ENCODE measurements around the gene ENOX2. TPM values are rescaled to one million over a fixed set of nuclear protein-coding genes. Genes with fewer than 3 reads are reported as not detected.

The ENOX2 gene
- total RNA-seq, 1 donor = 6.1 TPM

- no peak overlapping the region for H3K4me3 ChIP-seq (ENCODE audit: low read length)
- no peaks in the 10 kb centered on the region for H3K4me1 ChIP-seq (ENCODE audit: insufficient read depth, low read length)
These were observed 45.8 kb downstream of the ENOX2 start for GRCh38 chrX:130857207-130857606.

GRCh38 chrX:130851569-130851968 lies 51.4 kb downstream of the ENOX2 start:
- no peaks in the 10 kb centered on the region for H3K4me1 ChIP-seq (ENCODE audit: insufficient read depth, low read length)
- no peaks in the 10 kb centered on the region for H3K27me3 ChIP-seq (ENCODE audit: insufficient read depth, low read length)
- no peaks in the 10 kb centered on the region for H3K9me3 ChIP-seq (ENCODE audit: low read depth, low read length)
- no peak overlapping the region for H3K4me3 ChIP-seq (ENCODE audit: low read length)

More at GRCh38 chrX:130857207-130857606, 45.8 kb downstream of the ENOX2 start:
- no peaks in the 10 kb centered on the region for H3K9me3 ChIP-seq (ENCODE audit: low read depth, low read length)
- H3K27me3 ChIP-seq (ENCODE audit: insufficient read depth, low read length) = no peaks in the 10 kb centered on the region

GRCh38 chrX:130848763-130849162 lies 54.2 kb downstream of the ENOX2 start:
- Histone ChIP-seq H3K27me3 (ENCODE audit: insufficient read depth, low read length) (no peaks in the 10 kb centered on the region), H3K4me3 (ENCODE audit: low read length) (no peak overlapping the region), H3K4me1 (ENCODE audit: insufficient read depth, low read length) (no peaks in the 10 kb centered on the region), H3K9me3 (ENCODE audit: low read depth, low read length) (no peaks in the 10 kb centered on the region)

GRCh38 chrX:130846746-130847145 lies 56.3 kb downstream of the ENOX2 start:
- no peak overlapping the region for H3K4me3 ChIP-seq (ENCODE audit: low read length)
- H3K4me1 ChIP-seq (ENCODE audit: insufficient read depth, low read length) = no peaks in the 10 kb centered on the region
- H3K27me3 ChIP-seq (ENCODE audit: insufficient read depth, low read length) = no peaks in the 10 kb centered on the region
- H3K9me3 ChIP-seq (ENCODE audit: low read depth, low read length) = no peaks in the 10 kb centered on the region

- no peaks in the 10 kb centered on the region for H3K27me3 ChIP-seq (ENCODE audit: insufficient read depth, low read length)
- no peaks in the 10 kb centered on the region for H3K4me1 ChIP-seq (ENCODE audit: insufficient read depth, low read length)
- H3K4me3 ChIP-seq (ENCODE audit: low read length) = no peak overlapping the region
- no peaks in the 10 kb centered on the region for H3K9me3 ChIP-seq (ENCODE audit: low read depth, low read length)
These were observed 61.2 kb downstream of the ENOX2 start for GRCh38 chrX:130841776-130842175.

GRCh38 chrX:130840345-130840744 lies 62.7 kb downstream of the ENOX2 start:
- no peaks in the 10 kb centered on the region for H3K4me1 ChIP-seq (ENCODE audit: insufficient read depth, low read length)
- H3K9me3 ChIP-seq (ENCODE audit: low read depth, low read length) = no peaks in the 10 kb centered on the region
- H3K27me3 ChIP-seq (ENCODE audit: insufficient read depth, low read length) = no peaks in the 10 kb centered on the region
- H3K4me3 ChIP-seq (ENCODE audit: low read length) = no peak overlapping the region

GRCh38 chrX:130836447-130836846 lies 66.6 kb downstream of the ENOX2 start:
- H3K9me3 ChIP-seq (ENCODE audit: low read depth, low read length) = no peaks in the 10 kb centered on the region
- H3K4me3 ChIP-seq (ENCODE audit: low read length) = no peak overlapping the region
- H3K4me1 ChIP-seq (ENCODE audit: insufficient read depth, low read length) = peaks cover 28% of the 10 kb centered on the region
- no peaks in the 10 kb centered on the region for H3K27me3 ChIP-seq (ENCODE audit: insufficient read depth, low read length)

- Histone ChIP-seq H3K4me1 (ENCODE audit: insufficient read depth, low read length) (peaks cover 44% of the 10 kb centered on the region), H3K27me3 (ENCODE audit: insufficient read depth, low read length) (no peaks in the 10 kb centered on the region), H3K9me3 (ENCODE audit: low read depth, low read length) (no peaks in the 10 kb centered on the region), H3K4me3 (ENCODE audit: low read length) (no peak overlapping the region)
These were observed 68.2 kb downstream of the ENOX2 start for GRCh38 chrX:130834830-130835229.

GRCh38 chrX:130834149-130834548 lies 68.9 kb downstream of the ENOX2 start:
- H3K4me3 ChIP-seq (ENCODE audit: low read length) = no peak overlapping the region
- no peaks in the 10 kb centered on the region for H3K27me3 ChIP-seq (ENCODE audit: insufficient read depth, low read length)
- no peaks in the 10 kb centered on the region for H3K9me3 ChIP-seq (ENCODE audit: low read depth, low read length)
- peaks cover 44% of the 10 kb centered on the region for H3K4me1 ChIP-seq (ENCODE audit: insufficient read depth, low read length)

GRCh38 chrX:130831347-130831722 lies 71.7 kb downstream of the ENOX2 start:
- Histone ChIP-seq H3K9me3 (ENCODE audit: low read depth, low read length) (no peaks in the 10 kb centered on the region), H3K27me3 (ENCODE audit: insufficient read depth, low read length) (no peaks in the 10 kb centered on the region), H3K4me1 (ENCODE audit: insufficient read depth, low read length) (peaks cover 44% of the 10 kb centered on the region), H3K4me3 (ENCODE audit: low read length) (no peak overlapping the region)

GRCh38 chrX:130830599-130831346 lies 72.2 kb downstream of the ENOX2 start:
- H3K9me3 ChIP-seq (ENCODE audit: low read depth, low read length) = no peaks in the 10 kb centered on the region
- no peak overlapping the region for H3K4me3 ChIP-seq (ENCODE audit: low read length)
- H3K4me1 ChIP-seq (ENCODE audit: insufficient read depth, low read length) = peaks cover 44% of the 10 kb centered on the region
- H3K27me3 ChIP-seq (ENCODE audit: insufficient read depth, low read length) = no peaks in the 10 kb centered on the region

- H3K9me3 ChIP-seq (ENCODE audit: low read depth, low read length) = no peaks in the 10 kb centered on the region
- H3K4me3 ChIP-seq (ENCODE audit: low read length) = no peak overlapping the region
- no peaks in the 10 kb centered on the region for H3K27me3 ChIP-seq (ENCODE audit: insufficient read depth, low read length)
- peaks cover 44% of the 10 kb centered on the region for H3K4me1 ChIP-seq (ENCODE audit: insufficient read depth, low read length)
These were observed 73.2 kb downstream of the ENOX2 start for GRCh38 chrX:130829526-130830515.

GRCh38 chrX:130828641-130829040 lies 74.4 kb downstream of the ENOX2 start:
- Histone ChIP-seq H3K9me3 (ENCODE audit: low read depth, low read length) (no peaks in the 10 kb centered on the region), H3K27me3 (ENCODE audit: insufficient read depth, low read length) (no peaks in the 10 kb centered on the region), H3K4me1 (ENCODE audit: insufficient read depth, low read length) (peaks cover 34% of the 10 kb centered on the region), H3K4me3 (ENCODE audit: low read length) (no peak overlapping the region)

- peaks cover 26% of the 10 kb centered on the region for H3K4me1 ChIP-seq (ENCODE audit: insufficient read depth, low read length)
- no peaks in the 10 kb centered on the region for H3K9me3 ChIP-seq (ENCODE audit: low read depth, low read length)
- no peaks in the 10 kb centered on the region for H3K27me3 ChIP-seq (ENCODE audit: insufficient read depth, low read length)
- H3K4me3 ChIP-seq (ENCODE audit: low read length) = no peak overlapping the region
These were observed 75.4 kb downstream of the ENOX2 start for GRCh38 chrX:130827648-130828047.

GRCh38 chrX:130826249-130826648 lies 76.8 kb downstream of the ENOX2 start:
- H3K9me3 ChIP-seq (ENCODE audit: low read depth, low read length) = no peaks in the 10 kb centered on the region

More at GRCh38 chrX:130826249-130826648, 76.8 kb downstream of the ENOX2 start:
- peaks cover 14% of the 10 kb centered on the region for H3K4me1 ChIP-seq (ENCODE audit: insufficient read depth, low read length)
- H3K27me3 ChIP-seq (ENCODE audit: insufficient read depth, low read length) = no peaks in the 10 kb centered on the region
- no peak overlapping the region for H3K4me3 ChIP-seq (ENCODE audit: low read length)
